ENCODE data around the gene TEF.

TEF gene, protein sequence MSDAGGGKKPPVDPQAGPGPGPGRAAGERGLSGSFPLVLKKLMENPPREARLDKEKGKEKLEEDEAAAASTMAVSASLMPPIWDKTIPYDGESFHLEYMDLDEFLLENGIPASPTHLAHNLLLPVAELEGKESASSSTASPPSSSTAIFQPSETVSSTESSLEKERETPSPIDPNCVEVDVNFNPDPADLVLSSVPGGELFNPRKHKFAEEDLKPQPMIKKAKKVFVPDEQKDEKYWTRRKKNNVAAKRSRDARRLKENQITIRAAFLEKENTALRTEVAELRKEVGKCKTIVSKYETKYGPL
- 14.9 to 16.8 reads per million in 2 donors for total RNA-seq

DNA sequence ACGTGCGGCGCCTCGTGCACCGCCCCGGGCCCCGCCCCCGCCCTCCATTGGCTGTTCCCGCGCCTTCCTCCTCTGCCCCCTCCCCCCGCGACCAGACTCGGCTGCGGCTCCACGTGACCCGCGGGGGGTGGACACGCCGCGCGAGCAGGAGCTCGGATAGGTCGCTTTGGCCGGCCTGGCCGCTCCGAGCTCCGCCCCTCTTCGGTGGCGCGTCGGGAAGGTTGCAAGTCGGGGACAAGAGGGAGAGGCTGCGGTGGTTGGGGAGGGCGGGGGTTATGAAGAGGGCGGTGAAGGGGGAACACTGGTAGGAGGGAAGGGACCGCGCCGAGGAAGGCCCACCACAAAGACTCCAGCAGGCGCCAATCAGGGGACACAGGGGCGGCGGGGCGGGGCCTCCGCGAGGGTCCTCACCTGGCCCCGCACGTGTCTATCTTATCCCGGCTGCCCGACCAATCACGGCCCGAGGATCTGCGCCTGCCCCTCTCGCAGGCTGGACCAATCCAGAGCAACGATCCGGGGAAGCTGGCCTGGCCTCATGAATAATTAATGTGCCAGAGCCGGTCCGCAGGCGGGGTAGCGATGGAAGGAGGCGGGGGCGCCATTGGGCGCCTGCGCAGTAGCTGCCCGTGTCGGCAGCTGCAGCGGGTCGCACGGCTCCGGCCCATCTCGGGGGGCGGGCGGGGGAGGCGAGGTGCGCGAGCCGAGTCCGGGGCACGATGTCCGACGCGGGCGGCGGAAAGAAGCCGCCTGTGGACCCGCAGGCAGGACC, at the start of gene TEF:
Gene TEF, plus strand, starts transcription at position 614 of the 769 bp plus-strand sequence. Its CDS starts 103 bp downstream, at position 717.
- peak; percentile 98 for DNase-seq

DNA sequence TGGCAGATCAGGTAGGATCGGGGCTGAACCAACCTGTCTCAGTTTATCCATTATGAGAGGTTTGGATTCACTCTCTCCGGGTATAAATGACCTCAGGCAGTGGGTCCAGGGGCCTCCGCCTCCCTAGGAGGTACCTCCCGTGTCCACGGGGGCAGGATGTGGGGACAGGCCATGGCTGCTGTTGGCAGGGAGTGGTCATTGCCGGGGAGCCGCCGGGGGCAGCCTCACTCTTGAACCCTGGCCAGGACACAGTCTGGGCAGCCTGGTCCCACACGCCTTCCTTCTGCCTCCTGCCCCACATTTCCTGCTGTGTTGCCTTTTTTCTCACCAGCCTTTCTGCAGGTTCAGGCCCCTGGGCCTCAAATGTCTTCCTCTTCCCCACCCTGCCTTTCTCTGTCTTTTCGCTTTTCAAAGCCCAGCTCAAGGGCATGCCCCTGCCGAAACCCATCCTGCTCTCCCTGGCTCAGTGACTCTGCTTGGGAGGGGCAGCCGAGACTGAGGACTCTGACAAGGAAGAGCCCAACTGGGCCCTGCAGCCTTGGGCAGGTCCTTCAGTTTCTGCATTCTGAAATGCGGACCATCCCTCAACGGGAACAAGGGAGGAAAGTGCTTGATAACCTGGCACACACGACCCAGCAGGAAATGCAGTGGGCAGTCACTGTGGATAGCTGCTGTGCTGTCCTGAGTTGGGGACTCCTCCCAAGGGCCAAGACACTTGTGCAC, 49.4 kb upstream of the TEF start:
- DNase-seq: no peak

DNA sequence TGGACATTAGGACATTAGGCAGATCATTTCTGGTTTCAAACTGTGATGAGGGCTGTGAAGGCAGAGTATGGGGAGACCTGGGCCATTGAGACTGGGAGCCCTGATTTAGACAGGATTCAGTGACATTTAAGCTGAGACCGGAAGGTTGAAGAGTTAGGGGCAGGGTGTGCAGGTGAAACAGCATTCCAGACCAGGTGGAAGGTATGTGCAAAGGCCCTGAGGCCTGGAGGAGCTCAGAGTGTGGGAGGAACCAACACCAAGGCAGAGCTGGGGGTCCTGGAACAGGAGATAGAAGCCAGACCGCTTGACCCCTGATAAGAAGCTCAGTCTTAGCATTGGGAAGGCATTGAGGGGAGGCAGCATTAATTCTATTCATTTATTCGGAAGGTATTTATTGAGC, 47.9 kb upstream of the TEF start:
- no peak for DNase-seq

DNA sequence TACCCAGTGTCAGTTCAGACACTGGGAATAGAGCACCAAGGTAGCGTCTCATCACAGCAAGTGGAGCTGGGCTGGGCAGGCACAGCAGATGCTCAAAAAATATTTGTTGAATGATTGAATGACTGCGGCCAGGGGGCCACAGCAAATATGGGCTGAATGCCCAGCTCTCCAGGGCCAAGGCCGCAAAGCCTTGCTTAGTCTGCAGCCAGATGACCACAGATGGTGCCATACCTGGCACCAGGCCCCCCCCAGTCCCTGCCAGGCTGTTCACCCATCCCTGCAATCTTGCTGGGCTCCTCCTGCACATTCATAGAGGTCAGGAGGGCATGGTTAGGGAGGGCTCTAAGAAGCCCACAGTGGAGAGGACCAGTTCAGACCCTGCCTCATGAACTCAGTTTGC, 47.5 kb upstream of the TEF start:
- no peak for DNase-seq

DNA sequence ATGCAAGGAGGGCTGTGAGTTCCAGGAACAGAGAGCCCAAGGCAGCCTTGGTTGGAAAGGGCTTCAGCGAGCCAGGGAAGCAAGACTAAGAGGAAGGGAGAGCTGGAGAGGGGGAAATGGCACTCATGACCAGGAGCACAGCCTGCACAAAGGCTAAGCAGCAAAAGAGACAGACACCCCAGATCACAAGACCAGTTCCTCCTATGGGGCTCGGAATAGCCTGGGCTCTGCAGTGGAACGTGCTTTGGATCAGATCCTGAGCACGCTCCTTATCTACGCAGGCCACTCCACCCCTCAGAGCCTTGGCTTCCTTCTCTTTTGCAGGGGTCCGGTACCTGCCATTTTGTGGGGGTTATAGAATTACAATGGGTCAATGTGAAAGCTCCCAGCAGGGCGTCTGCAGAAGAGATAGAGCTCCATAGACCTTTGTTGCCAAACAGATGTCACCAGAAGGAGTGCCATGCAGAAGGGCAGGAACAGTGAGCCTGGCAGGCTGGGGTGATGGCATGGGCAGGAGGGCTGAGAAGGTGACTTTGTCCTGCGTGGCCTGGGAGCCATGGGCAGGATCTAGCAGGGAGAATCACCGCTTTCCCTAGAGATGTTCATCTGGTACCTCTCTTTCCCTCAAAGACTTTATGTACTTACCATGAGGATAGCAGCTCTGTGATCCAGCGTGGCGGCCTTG, 46.6 kb upstream of the TEF start:
- DNase-seq: no peak

DNA sequence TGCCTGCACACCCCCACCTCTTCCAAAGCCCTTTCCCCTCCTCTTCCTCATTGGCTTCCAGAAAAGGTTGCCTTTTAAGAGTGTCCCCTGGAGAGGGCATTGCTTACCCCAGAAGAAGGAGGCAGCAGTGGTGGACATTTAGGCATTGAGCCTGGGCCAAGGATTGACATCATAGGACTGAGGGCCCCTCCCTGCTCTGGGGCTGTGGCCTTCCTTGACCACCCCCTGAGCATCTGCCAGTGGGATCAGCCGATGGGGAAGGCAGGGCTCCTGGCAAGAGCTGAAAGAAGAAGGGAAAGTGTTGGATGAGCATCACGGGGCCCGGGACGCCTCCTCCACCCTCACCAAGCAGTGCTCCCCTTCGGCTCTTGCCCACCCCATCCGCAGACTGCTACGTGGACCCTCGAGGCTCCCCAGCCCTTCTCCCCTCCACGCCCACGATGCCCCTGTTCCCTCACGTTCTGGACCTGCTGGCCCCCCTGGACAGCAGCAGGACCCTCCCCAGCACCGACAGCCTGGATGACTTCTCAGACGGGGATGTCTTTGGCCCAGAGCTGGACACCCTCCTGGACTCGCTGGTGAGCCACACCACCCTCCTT, 43.0 kb upstream of the TEF start:
- no peak for DNase-seq

DNA sequence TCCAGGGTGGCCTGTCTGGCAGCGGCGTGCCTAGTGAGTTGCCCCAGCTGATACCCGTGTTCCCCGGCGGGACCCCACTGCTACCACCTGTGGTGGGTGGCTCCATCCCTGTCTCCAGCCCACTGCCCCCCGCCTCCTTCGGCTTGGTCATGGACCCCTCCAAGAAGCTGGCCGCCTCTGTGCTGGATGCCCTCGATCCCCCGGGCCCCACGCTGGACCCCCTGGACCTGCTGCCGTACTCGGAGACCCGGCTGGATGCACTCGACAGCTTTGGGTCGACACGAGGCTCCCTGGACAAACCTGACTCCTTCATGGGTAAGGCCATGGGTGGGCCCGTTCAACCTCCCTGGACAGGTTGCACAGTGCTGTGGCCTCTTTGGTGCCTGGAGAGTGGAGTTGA, 41.9 kb upstream of the TEF start:
- DNase-seq: no peak

DNA sequence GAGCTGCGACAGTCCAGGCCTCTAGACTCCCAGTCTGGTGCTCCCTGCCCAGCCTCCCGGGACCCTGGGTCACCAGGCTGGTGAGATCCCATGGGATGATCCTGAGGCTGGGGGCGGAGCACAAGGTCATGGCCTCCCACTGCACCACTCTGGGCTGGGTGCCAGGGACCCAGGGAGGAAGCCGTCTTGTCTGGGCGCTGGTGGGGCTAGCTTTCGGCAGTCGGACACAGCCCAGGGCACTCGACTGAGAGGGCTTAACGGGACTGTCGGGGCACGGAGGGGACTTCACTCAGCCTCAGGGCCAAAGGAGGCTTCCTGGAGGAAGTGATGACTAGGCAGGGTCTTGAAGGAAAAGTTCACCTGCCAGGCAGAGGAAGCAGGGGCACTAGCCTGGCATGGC, 41.4 kb upstream of the TEF start:
- no peak for DNase-seq

DNA sequence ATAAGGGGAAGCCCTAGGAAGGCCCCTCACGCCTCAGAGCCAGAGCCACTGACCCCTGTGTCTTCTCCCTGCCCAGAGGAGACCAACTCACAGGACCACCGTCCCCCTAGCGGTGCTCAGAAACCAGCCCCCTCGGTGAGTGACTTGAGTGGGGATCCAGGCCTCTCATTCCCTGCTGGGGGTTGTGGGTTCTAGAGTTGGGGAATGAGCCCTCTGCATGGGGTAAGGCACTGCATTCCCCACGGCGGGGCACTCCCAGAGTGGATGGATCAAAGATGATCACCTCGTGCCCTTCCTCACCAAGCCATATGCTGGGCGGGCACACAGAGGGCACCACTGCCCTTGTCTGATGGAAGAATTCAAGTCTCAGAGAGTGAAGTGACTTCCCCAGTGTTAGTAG, 40.7 kb upstream of the TEF start:
- DNase-seq: no peak

DNA sequence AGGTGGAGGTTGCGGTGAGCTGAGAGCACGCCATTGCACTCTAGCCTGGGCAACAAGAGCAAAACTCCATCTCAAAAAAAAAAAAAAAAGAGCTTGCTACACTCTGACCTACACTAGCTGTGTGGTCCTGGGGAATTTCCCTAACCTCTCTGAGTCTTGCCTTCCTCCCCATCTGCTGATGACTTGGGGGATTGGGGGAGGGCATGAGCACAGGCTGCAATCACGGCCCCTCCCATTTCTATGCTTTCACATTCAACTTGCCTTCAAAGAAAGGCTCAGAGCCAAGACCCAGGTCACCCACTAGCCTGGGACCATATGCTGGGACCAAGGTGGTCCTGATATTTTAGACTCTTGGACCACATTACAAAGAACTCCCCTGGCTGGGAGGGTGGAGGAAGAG, 39.8 kb upstream of the TEF start:
- no peak for DNase-seq

DNA sequence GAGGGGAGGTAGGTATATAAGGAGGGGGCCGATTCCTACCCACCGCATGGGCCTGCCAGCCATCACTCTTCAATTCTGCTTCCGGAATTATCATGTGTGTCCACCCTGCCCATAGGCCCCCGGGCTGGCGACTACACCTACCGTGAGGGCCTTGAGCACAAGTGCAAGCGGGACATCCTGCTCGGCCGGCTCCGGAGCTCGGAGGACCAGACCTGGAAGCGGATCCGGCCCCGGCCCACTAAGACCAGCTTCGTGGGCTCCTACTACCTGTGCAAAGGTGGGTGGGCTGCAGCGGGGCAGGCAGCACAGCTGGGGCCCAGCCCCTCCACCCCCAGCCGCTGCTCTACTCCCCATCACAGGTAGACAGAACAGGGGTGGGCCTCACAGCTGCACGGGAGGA, 38.4 kb upstream of the TEF start:
- no peak for DNase-seq

DNA sequence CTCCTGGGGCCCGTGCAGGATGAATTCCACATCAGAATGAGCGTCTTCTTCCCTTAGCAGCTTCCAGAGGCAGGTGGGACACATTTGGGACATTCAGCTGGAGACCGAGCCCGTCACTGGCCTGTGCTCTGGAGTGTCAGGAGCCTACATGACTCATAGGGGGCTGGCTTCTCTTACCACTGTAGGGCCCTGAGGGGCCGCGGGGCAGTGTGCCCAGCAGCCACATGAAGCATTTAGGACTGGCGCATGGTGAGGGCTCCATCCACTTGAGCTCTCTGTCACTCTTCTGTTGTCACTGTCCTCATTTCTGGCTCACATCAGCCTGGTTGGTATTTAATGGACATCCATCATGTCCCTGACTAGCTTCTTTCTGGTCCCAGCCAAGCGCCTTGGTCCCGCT, 38.0 kb upstream of the TEF start:
- DNase-seq: no peak

DNA sequence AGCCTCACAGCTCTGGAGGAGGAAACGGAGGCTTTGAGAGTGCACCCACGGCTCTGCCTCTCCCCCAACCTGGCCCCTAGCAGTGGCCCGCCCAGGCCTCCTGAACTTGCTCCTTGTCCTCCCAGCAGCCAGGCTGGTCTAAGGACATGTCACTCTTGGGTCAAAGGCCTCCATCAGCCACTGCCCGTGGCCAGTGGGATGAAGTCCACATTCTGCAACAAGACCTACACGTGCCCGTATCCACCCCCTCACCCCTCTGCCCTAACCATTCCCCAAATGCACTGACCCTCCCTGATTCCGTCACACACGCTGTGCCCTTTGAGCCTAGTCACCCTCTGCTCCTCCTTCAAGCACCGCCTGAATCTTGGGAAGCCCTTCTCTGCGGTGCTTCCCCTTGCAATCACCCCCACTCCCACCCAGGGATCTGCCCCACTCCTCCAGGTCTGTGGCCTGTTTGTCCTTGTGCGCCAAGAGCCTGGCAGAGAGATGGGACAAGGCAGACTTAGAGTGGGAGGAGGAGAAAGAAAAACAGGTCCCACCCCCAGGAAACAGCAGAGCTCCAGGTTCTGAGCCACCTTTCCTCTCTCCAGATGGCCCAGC, 37.5 kb upstream of the TEF start:
- DNase-seq: no peak

DNA sequence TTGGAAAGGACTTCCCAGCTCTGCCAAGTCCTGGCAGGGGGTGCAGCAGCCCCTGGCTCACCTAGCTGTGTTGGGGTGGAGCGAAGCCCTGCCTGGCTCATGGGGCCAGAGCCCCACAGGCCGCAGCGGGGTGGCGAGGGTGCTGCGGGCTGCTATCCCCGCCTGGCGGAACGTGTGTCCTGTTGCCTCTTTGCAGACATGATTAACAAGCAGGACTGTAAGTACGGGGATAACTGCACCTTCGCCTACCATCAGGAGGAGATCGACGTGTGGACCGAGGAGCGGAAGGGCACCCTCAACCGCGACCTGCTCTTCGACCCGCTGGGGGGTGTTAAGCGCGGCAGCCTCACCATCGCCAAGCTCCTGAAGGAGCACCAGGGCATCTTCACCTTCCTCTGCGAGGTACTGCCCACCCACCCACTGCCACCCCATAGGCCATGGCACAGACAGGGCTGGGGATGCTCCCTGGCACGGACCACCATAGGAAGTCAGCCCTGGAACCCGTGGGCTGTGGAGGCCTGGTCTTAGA, 35.9 kb upstream of the TEF start:
- no peak for DNase-seq

DNA sequence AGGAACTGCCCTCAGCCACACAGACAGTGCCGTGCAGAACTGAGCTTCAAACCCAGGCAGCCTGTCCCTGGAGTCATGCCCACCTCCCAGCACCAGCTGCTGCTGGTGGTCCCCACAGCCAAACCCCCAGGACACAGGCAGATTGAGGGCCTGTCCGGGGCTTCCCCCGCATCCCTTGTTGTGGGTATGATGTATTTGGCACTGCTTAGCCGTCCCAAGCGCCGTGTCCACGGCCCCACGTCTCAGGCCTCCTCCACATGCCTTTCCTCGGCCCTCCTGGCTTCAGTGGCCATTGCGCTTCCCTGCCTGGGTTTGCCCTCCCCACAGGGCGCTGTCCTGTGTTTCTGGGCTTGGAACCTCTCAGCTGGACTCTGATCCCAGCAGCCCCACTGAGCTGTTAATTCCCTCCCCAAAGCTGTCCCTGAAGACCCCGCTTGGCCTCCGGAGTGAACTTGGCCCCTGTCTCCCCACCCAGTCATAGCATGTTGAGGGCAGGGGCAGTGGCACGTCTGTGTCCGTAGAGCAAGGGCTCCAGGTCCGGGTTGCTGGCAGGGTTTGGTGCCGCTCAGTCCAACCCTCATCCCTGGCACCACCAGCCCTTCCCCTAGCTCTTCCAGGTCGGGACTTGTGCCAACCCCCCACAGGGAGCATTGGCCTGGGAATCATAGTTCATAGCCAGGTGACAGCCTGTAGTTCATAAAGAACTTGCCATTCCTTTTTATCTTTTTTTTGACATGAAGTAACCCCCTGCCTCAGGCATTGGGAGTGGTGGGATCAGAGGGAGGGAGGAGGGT, 34.5 kb upstream of the TEF start:
- DNase-seq: no peak

DNA sequence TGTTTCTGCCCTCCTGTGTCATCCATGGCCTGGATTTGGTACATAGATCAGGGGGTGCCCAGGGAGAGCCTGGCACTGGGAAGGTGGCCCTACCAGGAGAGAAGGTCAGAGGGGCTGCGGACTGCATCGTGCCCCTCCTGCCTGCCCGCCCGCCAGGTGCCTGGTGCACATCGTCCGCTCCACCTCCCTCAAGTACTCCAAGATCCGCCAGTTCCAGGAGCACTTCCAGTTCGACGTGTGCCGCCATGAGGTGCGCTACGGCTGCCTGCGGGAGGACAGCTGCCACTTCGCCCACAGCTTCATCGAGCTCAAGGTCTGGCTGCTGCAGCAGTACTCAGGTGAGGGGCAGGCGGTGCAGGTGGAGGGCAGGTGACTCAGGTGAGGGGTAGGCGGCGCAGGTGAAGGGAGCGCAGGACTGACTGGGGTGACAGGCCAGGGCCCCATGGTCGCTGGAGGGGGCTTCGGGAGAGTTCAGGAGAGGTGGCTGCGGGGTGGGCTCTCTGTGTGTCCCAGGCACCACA, 32.7 kb upstream of the TEF start:
- no peak for DNase-seq

DNA sequence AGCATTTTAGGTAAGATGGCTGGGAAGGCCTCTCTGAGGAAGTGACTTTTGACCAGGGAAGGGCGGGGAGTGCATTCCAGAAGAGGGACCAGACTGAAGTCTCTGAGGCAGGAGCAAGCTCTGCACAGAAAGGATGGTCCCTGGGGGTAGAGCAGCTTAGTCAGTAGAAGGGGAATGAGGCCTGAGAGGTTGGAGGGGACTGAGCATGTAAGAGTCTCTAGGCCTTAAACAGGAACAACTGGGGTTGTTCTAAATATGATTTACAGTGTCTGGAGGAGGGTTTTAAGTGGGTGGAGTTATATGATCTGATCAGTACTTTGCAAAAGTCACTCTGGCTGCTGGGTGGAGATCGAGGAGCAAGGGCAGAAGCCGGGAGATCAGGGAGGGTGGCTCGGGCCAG, 31.7 kb upstream of the TEF start:
- DNase-seq: no peak

DNA sequence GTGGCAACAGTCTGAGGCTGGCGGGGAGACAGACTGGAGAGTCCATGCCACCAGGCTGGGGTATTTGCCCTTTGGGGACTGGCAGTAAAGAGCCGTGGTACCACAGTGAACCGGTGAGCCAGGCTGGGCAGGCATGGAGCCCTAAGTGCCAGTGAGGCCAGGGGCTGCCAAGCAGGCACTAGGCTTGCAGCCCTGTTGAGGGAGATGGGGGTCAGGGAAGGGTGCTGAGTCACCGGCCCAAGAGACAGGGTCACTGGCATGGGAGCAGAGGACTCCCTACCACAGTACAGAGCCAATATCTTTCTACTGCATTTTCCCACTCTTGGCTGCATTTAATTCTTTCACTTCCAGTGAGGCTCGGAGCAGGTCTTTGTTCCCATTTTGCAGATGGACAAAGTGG, 30.7 kb upstream of the TEF start:
- DNase-seq: no peak

DNA sequence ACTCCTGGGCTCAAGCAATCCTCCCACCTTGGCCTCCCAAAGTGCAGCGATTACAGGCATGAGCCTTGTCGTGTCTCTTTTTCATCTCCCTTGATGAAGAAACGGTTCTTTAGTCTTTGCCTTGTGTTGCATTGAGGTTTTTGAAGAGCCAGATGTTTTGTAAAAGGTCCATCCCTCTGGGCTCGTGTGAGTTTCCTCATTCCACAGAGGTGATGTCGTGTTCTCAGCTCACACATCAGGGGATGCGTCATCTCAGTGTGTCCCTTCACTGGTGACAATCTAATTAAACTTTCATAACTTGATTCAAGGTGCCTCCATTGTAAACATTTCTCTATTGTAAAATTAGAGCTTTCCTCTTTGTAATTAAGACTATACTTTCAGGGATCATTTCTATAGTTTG, 29.7 kb upstream of the TEF start:
- no peak for DNase-seq

DNA sequence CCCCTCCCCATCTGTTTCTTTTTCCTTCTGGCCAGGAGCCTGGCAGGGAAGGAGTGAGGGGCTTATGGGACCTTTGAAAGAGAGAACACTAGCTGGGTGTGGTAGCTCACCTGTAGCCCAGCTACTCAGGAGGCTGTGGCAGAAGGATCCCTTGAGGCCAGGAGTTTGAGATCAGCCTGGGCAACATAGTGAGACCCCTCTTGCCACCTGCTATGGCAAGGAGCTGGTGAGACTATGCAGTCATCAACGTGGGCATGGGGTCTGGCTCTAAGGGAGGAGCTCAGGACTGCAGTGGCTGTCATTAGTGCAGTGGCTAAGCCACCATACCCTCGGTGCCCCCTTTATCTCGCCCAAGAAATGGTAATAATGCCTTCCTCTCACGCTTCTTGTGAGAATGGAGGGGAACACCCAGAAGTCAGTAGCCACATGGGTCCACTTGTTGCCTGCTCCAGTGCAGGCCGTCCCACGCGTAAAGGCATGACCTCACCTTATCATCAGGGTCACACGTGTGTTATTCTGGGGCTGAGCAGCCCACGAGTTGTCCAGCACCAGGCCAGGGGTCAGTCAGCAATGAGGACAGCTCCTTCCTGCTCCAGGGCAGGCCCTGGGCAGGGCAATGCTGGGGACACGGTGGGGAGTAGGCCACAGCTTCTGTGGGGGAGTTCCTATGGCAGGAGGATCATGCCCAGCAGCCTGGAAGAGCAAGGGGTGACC, 27.7 kb upstream of the TEF start:
- no peak for DNase-seq
